ENCODE measurements around the gene HNRNPUL1. TPM values are rescaled to one million over a fixed set of nuclear protein-coding genes. Genes with fewer than 3 reads are reported as not detected.

HNRNPUL1 gene
- total RNA-seq, 1 donor from 2014 or later, result 256 TPM

DNA sequence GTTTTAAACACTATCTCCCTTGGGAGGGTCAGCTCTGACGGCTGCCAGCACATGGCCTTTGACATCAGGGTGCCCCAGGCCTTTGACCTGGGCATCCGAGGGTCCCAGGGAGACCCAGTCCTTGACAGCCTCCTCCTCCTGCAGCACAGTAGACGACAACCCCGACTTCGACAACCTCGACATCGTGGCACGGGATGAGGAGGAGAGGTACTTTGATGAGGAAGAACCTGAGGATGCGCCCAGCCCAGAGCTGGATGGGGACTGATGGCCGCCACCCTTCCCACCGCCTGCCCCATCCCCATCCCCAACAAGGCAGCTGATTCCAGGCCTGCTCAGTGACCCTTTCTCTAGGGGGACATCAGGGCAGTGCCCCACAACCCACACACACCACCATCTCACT lies 58.3 kb downstream of the HNRNPUL1 start:
- H3K4me3 Mint-ChIP-seq (ENCODE audit: low read depth), result no peak overlapping the region
- peaks cover 10% of the 10 kb centered on the region for H3K36me3 Mint-ChIP-seq (ENCODE audit: insufficient read depth)
- DNase-seq (ENCODE audit: low spot score, unreplicated experiment), result no peak
- H3K27ac Mint-ChIP-seq, result no peak overlapping the region
- peaks cover 8% of the 10 kb centered on the region for H3K27me3 Mint-ChIP-seq
- H3K4me1 Mint-ChIP-seq (ENCODE audit: low read depth), result peaks cover 34% of the 10 kb centered on the region
- TF ChIP-seq, protein P1, sequence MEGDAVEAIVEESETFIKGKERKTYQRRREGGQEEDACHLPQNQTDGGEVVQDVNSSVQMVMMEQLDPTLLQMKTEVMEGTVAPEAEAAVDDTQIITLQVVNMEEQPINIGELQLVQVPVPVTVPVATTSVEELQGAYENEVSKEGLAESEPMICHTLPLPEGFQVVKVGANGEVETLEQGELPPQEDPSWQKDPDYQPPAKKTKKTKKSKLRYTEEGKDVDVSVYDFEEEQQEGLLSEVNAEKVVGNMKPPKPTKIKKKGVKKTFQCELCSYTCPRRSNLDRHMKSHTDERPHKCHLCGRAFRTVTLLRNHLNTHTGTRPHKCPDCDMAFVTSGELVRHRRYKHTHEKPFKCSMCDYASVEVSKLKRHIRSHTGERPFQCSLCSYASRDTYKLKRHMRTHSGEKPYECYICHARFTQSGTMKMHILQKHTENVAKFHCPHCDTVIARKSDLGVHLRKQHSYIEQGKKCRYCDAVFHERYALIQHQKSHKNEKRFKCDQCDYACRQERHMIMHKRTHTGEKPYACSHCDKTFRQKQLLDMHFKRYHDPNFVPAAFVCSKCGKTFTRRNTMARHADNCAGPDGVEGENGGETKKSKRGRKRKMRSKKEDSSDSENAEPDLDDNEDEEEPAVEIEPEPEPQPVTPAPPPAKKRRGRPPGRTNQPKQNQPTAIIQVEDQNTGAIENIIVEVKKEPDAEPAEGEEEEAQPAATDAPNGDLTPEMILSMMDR (IDR thresholded peaks at IDR 0.05; ENCODE audit: unreplicated experiment), result no peak
- H3K9me3 Mint-ChIP-seq (ENCODE audit: low read depth), result no peaks in the 10 kb centered on the region

DNA sequence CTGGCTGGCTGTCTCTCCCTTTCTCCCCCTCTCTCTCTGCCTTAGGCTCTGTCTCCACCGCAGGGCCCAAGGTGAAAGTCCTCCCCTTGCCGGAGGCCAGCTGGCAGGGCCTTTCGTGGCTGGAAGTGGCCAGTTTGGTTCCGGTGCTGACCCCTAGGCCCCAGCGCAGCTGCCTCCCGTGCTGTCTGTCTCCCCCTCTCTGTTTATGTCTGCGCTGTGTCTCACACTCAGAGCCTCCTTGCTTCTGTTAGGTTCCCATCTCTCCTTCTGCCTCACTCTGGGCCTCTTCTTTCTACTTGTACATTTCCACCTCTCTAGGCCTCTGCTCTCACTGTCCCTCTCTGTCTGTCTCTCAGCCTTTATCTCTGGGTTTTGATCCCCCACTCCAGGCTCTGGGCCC lies 58.9 kb downstream of the HNRNPUL1 start:
- no peaks in the 10 kb centered on the region for H3K9me3 Mint-ChIP-seq (ENCODE audit: low read depth)
- H3K27ac Mint-ChIP-seq, result peak overlapping the region; percentile 93
- DNase-seq (ENCODE audit: low spot score, unreplicated experiment), result no peak
- TF ChIP-seq, protein P1 (IDR thresholded peaks at IDR 0.05; ENCODE audit: unreplicated experiment), result no peak
- no peak overlapping the region for H3K4me3 Mint-ChIP-seq (ENCODE audit: low read depth)
- peaks cover 8% of the 10 kb centered on the region for H3K36me3 Mint-ChIP-seq (ENCODE audit: insufficient read depth)
- H3K27me3 Mint-ChIP-seq, result peaks cover 8% of the 10 kb centered on the region
- H3K4me1 Mint-ChIP-seq (ENCODE audit: low read depth), result peaks cover 35% of the 10 kb centered on the region

DNA sequence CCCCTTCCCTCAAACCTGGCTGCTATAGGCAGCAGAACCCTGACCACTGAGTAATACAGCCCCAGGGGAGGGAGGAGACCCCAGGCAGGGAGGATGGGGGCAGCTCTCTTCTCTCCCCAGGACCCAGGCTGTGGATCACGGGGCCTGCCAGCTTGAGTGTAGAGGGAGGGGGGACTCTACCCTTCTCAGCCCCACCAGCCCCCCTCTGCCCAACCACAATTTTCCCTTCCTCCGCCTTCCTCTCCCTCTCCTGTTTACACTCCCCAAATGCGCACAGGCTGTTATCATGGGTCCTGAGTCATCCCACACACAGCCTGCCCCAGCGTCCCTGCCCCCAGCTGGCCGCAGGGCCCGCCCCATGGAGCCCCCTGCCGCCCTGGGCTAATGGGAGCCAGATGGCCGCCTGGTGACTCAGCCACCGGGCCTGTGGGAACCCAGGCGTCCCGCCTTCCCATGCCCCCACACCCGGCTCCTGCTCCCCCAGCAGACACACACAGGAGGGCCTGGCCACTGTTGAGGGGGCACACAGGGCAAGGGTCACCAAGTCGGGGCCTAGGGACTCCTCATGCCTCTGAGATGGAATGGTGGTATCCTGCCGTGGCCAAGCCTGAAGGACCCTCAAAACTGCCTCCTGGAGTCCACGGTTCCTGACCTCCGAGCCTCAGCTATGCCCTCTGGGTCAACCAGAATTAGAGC lies 59.4 kb downstream of the HNRNPUL1 start:
- TF ChIP-seq, protein P1 (IDR thresholded peaks at IDR 0.05; ENCODE audit: unreplicated experiment), result no peak
- Mint-ChIP-seq H3K27me3 (peaks cover 8% of the 10 kb centered on the region), H3K4me1 (ENCODE audit: low read depth) (peaks cover 36% of the 10 kb centered on the region), H3K36me3 (ENCODE audit: insufficient read depth) (peaks cover 7% of the 10 kb centered on the region), H3K4me3 (ENCODE audit: low read depth) (peak overlapping the region; percentile 26), H3K27ac (peak overlapping the region; percentile 93), H3K9me3 (ENCODE audit: low read depth) (no peaks in the 10 kb centered on the region)
- DNase-seq (ENCODE audit: low spot score, unreplicated experiment), result no peak

DNA sequence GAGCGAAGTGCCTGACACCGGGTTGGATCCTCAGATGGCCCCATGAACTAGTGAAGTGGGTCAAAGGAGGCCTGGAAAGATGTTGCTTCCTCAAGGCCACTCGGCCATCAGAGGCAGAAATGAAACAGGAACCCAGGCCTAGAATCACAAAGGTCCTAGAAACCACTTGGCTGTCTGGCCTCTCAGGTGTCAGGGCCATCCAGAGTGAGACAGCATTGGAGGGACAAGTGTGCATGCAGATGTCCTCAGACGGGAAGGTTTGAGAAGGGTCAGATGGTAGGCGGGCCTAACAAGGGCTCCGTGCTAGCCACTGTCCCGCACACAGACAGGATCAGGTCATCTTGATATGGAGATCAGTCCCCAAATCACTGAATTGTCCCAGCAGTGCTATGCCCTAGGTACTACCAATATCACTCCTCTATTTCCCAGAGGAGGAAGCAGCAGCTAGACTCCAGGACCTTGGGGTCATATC lies 60.1 kb downstream of the HNRNPUL1 start:
- DNase-seq (ENCODE audit: low spot score, unreplicated experiment), result no peak
- H3K4me1 Mint-ChIP-seq (ENCODE audit: low read depth), result peaks cover 36% of the 10 kb centered on the region
- H3K27ac Mint-ChIP-seq, result peak overlapping the region; percentile 34
- H3K36me3 Mint-ChIP-seq (ENCODE audit: insufficient read depth), result peaks cover 5% of the 10 kb centered on the region
- peak overlapping the region; percentile 60 for H3K4me3 Mint-ChIP-seq (ENCODE audit: low read depth)
- TF ChIP-seq, protein P1 (IDR thresholded peaks at IDR 0.05; ENCODE audit: unreplicated experiment), result no peak
- H3K9me3 Mint-ChIP-seq (ENCODE audit: low read depth), result no peaks in the 10 kb centered on the region
- H3K27me3 Mint-ChIP-seq, result peaks cover 8% of the 10 kb centered on the region

DNA sequence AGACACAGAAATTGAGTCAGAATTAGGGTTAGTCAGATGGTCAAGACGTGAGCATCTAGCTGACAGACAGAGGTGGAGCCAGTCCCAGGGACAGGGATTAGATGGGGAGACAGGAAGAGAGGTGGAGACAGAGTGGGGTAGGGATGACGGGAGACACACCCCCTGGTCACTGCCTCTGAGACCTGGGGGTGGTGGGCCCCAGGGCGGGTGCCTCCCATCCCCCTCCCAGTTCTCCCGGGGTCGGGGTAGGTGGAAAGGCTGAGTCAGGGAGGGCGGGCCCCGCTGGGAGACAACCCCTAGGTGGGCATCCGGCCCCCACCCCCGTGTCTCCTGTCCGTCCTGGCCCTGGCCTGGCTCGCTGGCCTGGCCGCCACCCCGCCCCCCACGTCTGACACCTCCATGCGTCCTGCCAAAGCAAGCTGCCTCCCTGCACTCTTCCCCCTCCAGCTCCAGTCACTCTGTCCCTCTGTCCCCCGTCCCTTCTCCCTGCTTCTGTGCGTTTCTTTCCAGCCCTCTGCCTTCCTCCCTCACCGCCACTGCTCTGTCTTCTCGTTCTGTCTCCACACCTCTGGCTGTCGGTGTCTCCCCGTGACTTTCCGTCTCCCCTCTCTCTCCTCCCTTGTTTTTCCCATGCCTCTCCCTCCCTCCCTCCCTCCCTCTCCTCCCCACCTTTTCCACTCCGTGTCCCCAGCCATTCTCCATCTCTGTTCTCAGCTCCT lies 60.9 kb downstream of the HNRNPUL1 start:
- H3K27ac Mint-ChIP-seq, result peak overlapping the region; percentile 77
- H3K36me3 Mint-ChIP-seq (ENCODE audit: insufficient read depth), result peaks cover 5% of the 10 kb centered on the region
- peak overlapping the region; percentile 65 for H3K4me3 Mint-ChIP-seq (ENCODE audit: low read depth)
- no peaks in the 10 kb centered on the region for H3K9me3 Mint-ChIP-seq (ENCODE audit: low read depth)
- peaks cover 8% of the 10 kb centered on the region for H3K27me3 Mint-ChIP-seq
- TF ChIP-seq, protein P1 (IDR thresholded peaks at IDR 0.05; ENCODE audit: unreplicated experiment), result no peak
- DNase-seq (ENCODE audit: low spot score, unreplicated experiment), result no peak
- peaks cover 36% of the 10 kb centered on the region for H3K4me1 Mint-ChIP-seq (ENCODE audit: low read depth)

Data from progenitor cell of endocrine pancreas (in vitro differentiated cells).